ENCODE data around the gene PROSER2. TPM values are rescaled to one million over a fixed set of nuclear protein-coding genes. Genes with fewer than 3 reads are reported as not detected.

Gene PROSER2
- polyA plus RNA-seq, 3 donors: 1.2 to 2.2 (median 2.0) TPM

- Histone ChIP-seq H3K9ac (ENCODE audit: insufficient read depth, low read length, poor library complexity, severe bottlenecking) (no peak overlapping the region), H3K9me3 (replicated peaks in 1 of 2; ENCODE audit: control insufficient read depth in 1 of 2, insufficient read depth in 1 of 2, low read length in 2 of 2) (no peaks in the 10 kb centered on the region), H3K4me2 (replicated peaks; ENCODE audit: extremely low read depth, low read length, poor library complexity, severe bottlenecking) (no peak overlapping the region), H4K20me1 (ENCODE audit: insufficient read depth, low read length) (no peaks in the 10 kb centered on the region), H3K27ac (ENCODE audit: low read depth in 1 of 2, low read length in 2 of 2) (no peak overlapping the region), H3K27me3 (ENCODE audit: control insufficient read depth in 2 of 2, insufficient read depth in 2 of 2, low read length in 2 of 2) (no peaks in the 10 kb centered on the region), H3K4me3 (replicated peaks in 1 of 3; ENCODE audit: low read depth in 2 of 3, low read length in 3 of 3) (no peak overlapping the region), H3K4me1 (ENCODE audit: control insufficient read depth in 1 of 2, insufficient read depth in 2 of 2, low read length in 2 of 2) (no peaks in the 10 kb centered on the region), H3K79me2 (ENCODE audit: insufficient read depth, low read length) (no peaks in the 10 kb centered on the region), H2AFZ (ENCODE audit: insufficient read depth, low read depth, low read length, poor library complexity, severe bottlenecking) (no peak overlapping the region), H3K36me3 (replicated peaks in 1 of 2; ENCODE audit: control insufficient read depth in 1 of 2, insufficient read depth in 2 of 2, low read length in 2 of 2) (no peaks in the 10 kb centered on the region)
- H3K4me1 Mint-ChIP-seq: no peaks in the 10 kb centered on the region
- no peak for DNase-seq
- no peak overlapping the region for H3K4me3 Mint-ChIP-seq
- no peak for TF ChIP-seq CTCF (IDR thresholded peaks at IDR 0.05)
- H3K36me3 Mint-ChIP-seq: no peaks in the 10 kb centered on the region
- no peaks in the 10 kb centered on the region for H3K9me3 Mint-ChIP-seq
- no peak overlapping the region for H3K27ac Mint-ChIP-seq
- WGBS (ENCODE audit: insufficient coverage): 98% methylated on average over 17 of the region's 18 CpGs
- intact Hi-C loops (cut with micrococcal nuclease): no loop called here
- peaks cover 0 to 7% (median 2%) of the 10 kb centered on the region in 3 donors for H3K27me3 Mint-ChIP-seq (ENCODE audit: low read depth in 3 of 3)
These were observed 84.8 kb downstream of the PROSER2 start for GRCh38 chr10:11907914-11908313.

GRCh38 chr10:11908536-11908935 lies 85.4 kb downstream of the PROSER2 start:
- Histone ChIP-seq H3K27me3 (ENCODE audit: control insufficient read depth in 2 of 2, insufficient read depth in 2 of 2, low read length in 2 of 2) (no peaks in the 10 kb centered on the region), H3K27ac (ENCODE audit: low read depth in 1 of 2, low read length in 2 of 2) (no peak overlapping the region), H3K9me3 (replicated peaks in 1 of 2; ENCODE audit: control insufficient read depth in 1 of 2, insufficient read depth in 1 of 2, low read length in 2 of 2) (no peaks in the 10 kb centered on the region), H3K79me2 (ENCODE audit: insufficient read depth, low read length) (no peaks in the 10 kb centered on the region), H3K36me3 (replicated peaks in 1 of 2; ENCODE audit: control insufficient read depth in 1 of 2, insufficient read depth in 2 of 2, low read length in 2 of 2) (no peaks in the 10 kb centered on the region), H3K4me3 (replicated peaks in 1 of 3; ENCODE audit: low read depth in 2 of 3, low read length in 3 of 3) (no peak overlapping the region), H2AFZ (ENCODE audit: insufficient read depth, low read depth, low read length, poor library complexity, severe bottlenecking) (no peak overlapping the region), H4K20me1 (ENCODE audit: insufficient read depth, low read length) (no peaks in the 10 kb centered on the region), H3K4me2 (replicated peaks; ENCODE audit: extremely low read depth, low read length, poor library complexity, severe bottlenecking) (no peak overlapping the region), H3K4me1 (ENCODE audit: control insufficient read depth in 1 of 2, insufficient read depth in 2 of 2, low read length in 2 of 2) (no peaks in the 10 kb centered on the region), H3K9ac (ENCODE audit: insufficient read depth, low read length, poor library complexity, severe bottlenecking) (no peak overlapping the region)
- H3K4me3 Mint-ChIP-seq: no peak overlapping the region
- peaks cover 0 to 7% (median 2%) of the 10 kb centered on the region in 3 donors for H3K27me3 Mint-ChIP-seq (ENCODE audit: low read depth in 3 of 3)
- no peaks in the 10 kb centered on the region for H3K9me3 Mint-ChIP-seq
- no peak for TF ChIP-seq CTCF (IDR thresholded peaks at IDR 0.05)
- no peak overlapping the region for H3K27ac Mint-ChIP-seq
- WGBS (ENCODE audit: insufficient coverage): 94% methylated on average over 10 of the region's 10 CpGs
- H3K36me3 Mint-ChIP-seq: no peaks in the 10 kb centered on the region
- DNase-seq: no peak
- no peaks in the 10 kb centered on the region for H3K4me1 Mint-ChIP-seq
- intact Hi-C loops (cut with micrococcal nuclease): no loop called here

All from CD14-positive monocyte (primary cell).